ENCODE results near the gene OCSTAMP. TPM values are rescaled to one million over a fixed set of nuclear protein-coding genes. Genes with fewer than 3 reads are reported as not detected.

The OCSTAMP gene
- total RNA-seq, 4 donors from 2014 or later: not detected

DNA sequence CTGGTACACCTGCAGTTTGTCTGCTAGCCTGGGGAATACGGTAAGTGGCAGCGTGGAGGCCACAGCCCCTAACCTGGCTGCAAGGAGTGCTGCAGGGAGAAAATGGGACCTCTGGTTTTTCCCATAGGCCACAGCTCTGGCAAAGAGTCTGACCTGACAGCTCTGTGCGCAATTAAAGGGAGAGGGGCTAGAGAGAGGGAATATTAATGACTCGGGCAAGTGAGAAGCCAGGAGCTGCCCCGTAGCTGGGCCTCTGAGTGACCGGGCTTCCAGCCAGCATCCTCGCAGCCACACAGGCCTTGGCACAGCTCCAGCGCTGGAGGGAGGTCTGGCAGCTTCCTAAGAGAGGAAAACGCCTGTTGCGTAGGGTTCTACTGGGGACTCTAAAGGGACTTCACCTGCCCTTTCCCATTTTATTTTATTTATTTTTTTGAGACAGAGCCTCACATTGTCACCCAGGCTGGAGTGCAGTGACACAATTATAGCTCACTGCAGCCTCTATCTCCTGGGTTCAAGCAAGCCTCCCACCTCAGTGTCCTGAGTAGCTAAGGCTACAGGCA, 18.2 kb upstream of the OCSTAMP start:
- H3K9me3 ChIP-seq: no peaks in the 10 kb centered on the region
- H3K4me3 ChIP-seq: no peak overlapping the region
- no peak for DNase-seq (ENCODE audit: extremely low spot score)
- 9% methylated on average over 10 of the region's 10 CpGs for WGBS
- H3K27ac ChIP-seq (replicated peaks in 1 of 4): no peak overlapping the region
- H3K27me3 ChIP-seq: no peaks in the 10 kb centered on the region
- TF ChIP-seq, protein P1, sequence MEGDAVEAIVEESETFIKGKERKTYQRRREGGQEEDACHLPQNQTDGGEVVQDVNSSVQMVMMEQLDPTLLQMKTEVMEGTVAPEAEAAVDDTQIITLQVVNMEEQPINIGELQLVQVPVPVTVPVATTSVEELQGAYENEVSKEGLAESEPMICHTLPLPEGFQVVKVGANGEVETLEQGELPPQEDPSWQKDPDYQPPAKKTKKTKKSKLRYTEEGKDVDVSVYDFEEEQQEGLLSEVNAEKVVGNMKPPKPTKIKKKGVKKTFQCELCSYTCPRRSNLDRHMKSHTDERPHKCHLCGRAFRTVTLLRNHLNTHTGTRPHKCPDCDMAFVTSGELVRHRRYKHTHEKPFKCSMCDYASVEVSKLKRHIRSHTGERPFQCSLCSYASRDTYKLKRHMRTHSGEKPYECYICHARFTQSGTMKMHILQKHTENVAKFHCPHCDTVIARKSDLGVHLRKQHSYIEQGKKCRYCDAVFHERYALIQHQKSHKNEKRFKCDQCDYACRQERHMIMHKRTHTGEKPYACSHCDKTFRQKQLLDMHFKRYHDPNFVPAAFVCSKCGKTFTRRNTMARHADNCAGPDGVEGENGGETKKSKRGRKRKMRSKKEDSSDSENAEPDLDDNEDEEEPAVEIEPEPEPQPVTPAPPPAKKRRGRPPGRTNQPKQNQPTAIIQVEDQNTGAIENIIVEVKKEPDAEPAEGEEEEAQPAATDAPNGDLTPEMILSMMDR (IDR thresholded peaks at IDR 0.05): no peak
- TF ChIP-seq POLR2AphosphoS5 (IDR thresholded peaks at IDR 0.05): no peak
- TF ChIP-seq POLR2A (IDR thresholded peaks at IDR 0.05; ENCODE audit: low read depth): no peak
- TF ChIP-seq EP300 (IDR thresholded peaks at IDR 0.05): no peak
- H3K4me1 ChIP-seq: peaks cover 10 to 25% (median 18%) of the 10 kb centered on the region in 4 donors
- no peaks in the 10 kb centered on the region for H3K36me3 ChIP-seq
- intact Hi-C loops (cut with DNase I): no loop called here

DNA sequence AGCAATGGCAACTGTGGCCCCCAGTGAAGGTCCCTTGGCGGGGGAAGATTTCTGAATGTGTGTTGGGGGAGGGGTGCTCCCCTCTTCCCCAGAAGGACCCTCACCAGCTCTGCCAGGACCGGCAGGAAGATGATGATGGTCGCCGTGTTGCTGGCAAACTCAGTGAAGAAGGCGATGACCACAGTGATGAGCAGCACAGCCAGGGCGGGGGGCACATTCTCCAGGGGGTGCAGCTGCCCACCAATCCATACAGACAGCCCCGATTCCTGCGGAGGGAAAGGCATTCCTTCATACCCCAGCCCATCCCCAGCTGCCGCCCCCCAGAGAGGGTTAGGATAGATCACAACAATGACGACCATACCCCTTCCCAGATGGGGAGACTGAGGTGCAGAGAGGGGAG, 15.7 kb upstream of the OCSTAMP start:
- TF ChIP-seq EP300 (IDR thresholded peaks at IDR 0.05) (no peak), POLR2AphosphoS5 (IDR thresholded peaks at IDR 0.05) (no peak), POLR2A (IDR thresholded peaks at IDR 0.05; ENCODE audit: low read depth) (no peak)
- TF ChIP-seq, protein P1 (IDR thresholded peaks at IDR 0.05): no peak
- Histone ChIP-seq H3K9me3 (no peaks in the 10 kb centered on the region), H3K36me3 (no peaks in the 10 kb centered on the region), H3K27me3 (no peaks in the 10 kb centered on the region), H3K4me3 (no peak overlapping the region), H3K4me1 (peaks cover 17 to 32% (median 26%) of the 10 kb centered on the region in 4 donors), H3K27ac (replicated peaks in 1 of 4) (no peak overlapping the region)
- intact Hi-C loops (cut with DNase I): no loop called here
- whole genome bisulfite sequencing: 72% methylated on average over 5 of the region's 10 CpGs
- DNase-seq (ENCODE audit: extremely low spot score): no peak

DNA sequence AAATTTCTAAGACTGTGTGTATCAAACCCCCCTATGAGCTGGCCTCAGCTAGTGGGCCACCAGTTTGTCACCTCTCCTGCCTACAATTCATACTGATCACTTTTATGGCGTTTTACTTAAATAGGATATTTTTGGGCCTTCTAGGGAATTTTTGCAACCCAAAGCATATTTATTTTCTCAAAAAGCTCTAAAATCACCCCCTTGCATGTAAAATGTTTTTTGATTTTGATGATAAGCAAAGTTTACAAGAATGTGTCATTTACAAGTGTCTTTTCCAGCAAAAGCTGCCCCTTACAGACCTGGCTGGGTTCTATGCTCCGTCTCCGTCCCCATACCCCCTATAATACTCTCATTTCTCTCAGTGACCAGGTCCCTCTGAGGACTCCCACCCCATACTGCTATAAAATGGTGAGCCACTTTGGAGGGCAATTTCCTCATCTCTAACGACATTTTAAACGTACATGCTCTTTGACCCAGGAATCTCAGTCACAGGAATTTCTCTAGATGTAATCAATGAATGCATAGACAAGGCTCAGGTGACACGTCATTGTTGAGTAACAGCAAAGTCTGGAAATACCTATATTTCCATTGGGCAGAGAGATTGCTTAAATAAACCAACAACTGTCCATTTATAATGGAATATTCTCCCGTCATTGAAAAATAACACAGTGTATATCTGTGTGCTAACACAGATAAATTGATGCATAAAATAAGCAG, 13.9 kb upstream of the OCSTAMP start:
- DNase-seq (ENCODE audit: extremely low spot score): no peak
- 65% methylated on average over 7 of the region's 7 CpGs for WGBS
- Histone ChIP-seq H3K9me3 (no peaks in the 10 kb centered on the region), H3K36me3 (no peaks in the 10 kb centered on the region), H3K4me3 (no peak overlapping the region), H3K27ac (replicated peaks in 1 of 4) (no peak overlapping the region), H3K27me3 (no peaks in the 10 kb centered on the region), H3K4me1 (peaks cover 17 to 31% (median 26%) of the 10 kb centered on the region in 4 donors)
- intact Hi-C loops (cut with DNase I): no loop called here
- no peak for TF ChIP-seq POLR2AphosphoS5 (IDR thresholded peaks at IDR 0.05)
- TF ChIP-seq EP300 (IDR thresholded peaks at IDR 0.05): no peak
- TF ChIP-seq, protein P1 (IDR thresholded peaks at IDR 0.05): no peak
- TF ChIP-seq POLR2A (IDR thresholded peaks at IDR 0.05; ENCODE audit: low read depth): no peak

DNA sequence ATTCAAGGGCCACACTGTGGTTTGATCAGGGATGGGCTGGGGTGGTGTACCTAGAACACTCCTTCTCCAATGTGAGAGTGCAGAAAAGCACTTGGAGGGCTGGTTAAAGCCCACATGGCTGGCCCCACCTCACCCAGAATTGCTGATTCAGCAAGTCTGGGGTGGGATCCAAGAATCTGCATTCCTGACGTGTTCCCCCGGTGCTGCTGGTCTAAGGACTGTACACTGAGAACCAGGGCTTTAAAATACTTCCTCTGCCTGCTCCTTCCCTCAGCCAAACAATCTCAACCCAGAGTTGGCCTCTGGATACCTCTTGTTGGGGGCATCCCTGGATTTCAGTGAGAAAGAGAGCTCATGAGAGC, 13.4 kb upstream of the OCSTAMP start:
- Histone ChIP-seq H3K36me3 (no peaks in the 10 kb centered on the region), H3K4me1 (peaks cover 14 to 26% (median 22%) of the 10 kb centered on the region in 4 donors), H3K27ac (replicated peaks in 1 of 4) (no peak overlapping the region), H3K4me3 (no peak overlapping the region), H3K9me3 (no peaks in the 10 kb centered on the region), H3K27me3 (no peaks in the 10 kb centered on the region)
- TF ChIP-seq POLR2A (IDR thresholded peaks at IDR 0.05; ENCODE audit: low read depth): no peak
- no peak for TF ChIP-seq EP300 (IDR thresholded peaks at IDR 0.05)
- TF ChIP-seq, protein P1 (IDR thresholded peaks at IDR 0.05): no peak
- TF ChIP-seq POLR2AphosphoS5 (IDR thresholded peaks at IDR 0.05): no peak
- DNase-seq (ENCODE audit: extremely low spot score): no peak
- WGBS: 31% methylated on average over 2 of the region's 2 CpGs
- intact Hi-C loops (cut with DNase I): no loop called here

Measured in esophagus muscularis mucosa (tissue), 4 donors.